Measurements from ENCODE around the gene CDKAL1. TPM values are rescaled to one million over a fixed set of nuclear protein-coding genes. Genes with fewer than 3 reads are reported as not detected.

The CDKAL1 gene
- total RNA-seq, 2 donors from 2014 or later, result 23.5 to 26.4 TPM

DNA sequence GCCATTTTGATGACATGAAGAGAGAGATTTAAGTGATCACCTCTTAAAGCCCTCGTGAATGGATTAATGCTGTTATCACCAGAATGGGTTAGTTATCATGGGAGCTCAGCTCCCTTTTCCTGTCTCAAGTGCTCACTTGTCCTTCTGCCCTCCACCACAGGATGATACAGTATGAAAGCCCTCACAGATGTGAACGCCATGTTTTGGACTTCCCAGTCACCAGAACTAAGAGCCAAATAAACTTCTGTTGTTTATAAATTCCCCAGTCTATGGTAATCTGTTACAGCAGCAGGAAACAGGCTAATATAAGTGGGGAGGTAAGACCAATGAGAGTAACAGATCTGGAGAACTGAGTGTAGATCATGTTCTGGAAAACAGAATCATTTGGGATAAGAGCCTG lies 493.2 kb downstream of the CDKAL1 start:
- Histone ChIP-seq H3K27ac (ENCODE audit: low read depth, low read length) (no peak overlapping the region), H3K4me3 (ENCODE audit: low read length) (peak overlapping the region; percentile 56), H3K4me1 (ENCODE audit: control insufficient read depth, insufficient read depth, low read length) (peaks cover 4% of the 10 kb centered on the region), H3K9ac (ENCODE audit: extremely low read depth, low read length, poor library complexity, severe bottlenecking) (no peak overlapping the region), H3K9me3 (ENCODE audit: control insufficient read depth, low read length) (peaks cover 12% of the 10 kb centered on the region), H3K36me3 (ENCODE audit: control insufficient read depth, insufficient read depth, low read length) (peaks cover 10% of the 10 kb centered on the region), H3K27me3 (ENCODE audit: control insufficient read depth, insufficient read depth, low read length, poor library complexity, severe bottlenecking) (no peaks in the 10 kb centered on the region)
- 96 to 100% methylated on average over 1 to 2 of the region's 2 CpGs for WGBS, 2 experiments (ENCODE audit: insufficient coverage in 1 of 2, insufficient read length in 1 of 2)
- Mint-ChIP-seq H3K36me3 (ENCODE audit: low read depth) (peaks cover 25% of the 10 kb centered on the region), H3K4me1 (peaks cover 9% of the 10 kb centered on the region), H3K9me3 (peaks cover 12% of the 10 kb centered on the region), H3K4me3 (no peak overlapping the region), H3K27ac (no peak overlapping the region), H3K27me3 (ENCODE audit: insufficient read depth) (no peaks in the 10 kb centered on the region)
- no peak for DNase-seq
- TF ChIP-seq, protein P1, sequence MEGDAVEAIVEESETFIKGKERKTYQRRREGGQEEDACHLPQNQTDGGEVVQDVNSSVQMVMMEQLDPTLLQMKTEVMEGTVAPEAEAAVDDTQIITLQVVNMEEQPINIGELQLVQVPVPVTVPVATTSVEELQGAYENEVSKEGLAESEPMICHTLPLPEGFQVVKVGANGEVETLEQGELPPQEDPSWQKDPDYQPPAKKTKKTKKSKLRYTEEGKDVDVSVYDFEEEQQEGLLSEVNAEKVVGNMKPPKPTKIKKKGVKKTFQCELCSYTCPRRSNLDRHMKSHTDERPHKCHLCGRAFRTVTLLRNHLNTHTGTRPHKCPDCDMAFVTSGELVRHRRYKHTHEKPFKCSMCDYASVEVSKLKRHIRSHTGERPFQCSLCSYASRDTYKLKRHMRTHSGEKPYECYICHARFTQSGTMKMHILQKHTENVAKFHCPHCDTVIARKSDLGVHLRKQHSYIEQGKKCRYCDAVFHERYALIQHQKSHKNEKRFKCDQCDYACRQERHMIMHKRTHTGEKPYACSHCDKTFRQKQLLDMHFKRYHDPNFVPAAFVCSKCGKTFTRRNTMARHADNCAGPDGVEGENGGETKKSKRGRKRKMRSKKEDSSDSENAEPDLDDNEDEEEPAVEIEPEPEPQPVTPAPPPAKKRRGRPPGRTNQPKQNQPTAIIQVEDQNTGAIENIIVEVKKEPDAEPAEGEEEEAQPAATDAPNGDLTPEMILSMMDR (conservative IDR thresholded peaks at IDR 0.05), result no peak

DNA sequence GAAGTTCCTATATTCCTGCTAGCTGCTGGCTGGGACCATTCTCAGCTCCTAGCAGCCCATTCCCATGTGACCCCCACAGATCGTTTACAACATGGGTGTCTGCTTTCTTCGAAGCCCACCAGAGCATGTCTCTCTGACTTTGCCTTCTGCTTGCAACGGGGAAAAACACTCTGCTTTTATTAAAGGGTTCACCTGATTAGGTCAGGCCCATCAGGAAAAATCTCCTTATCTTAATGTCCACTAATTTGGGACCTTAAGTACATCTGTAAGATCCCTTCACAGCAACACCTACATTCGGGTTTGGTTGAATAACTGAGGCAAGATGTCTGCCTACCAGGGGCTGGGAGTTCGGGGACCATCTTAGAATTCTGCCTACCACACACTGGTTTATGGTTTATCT lies 496.9 kb downstream of the CDKAL1 start:
- 90 to 96% methylated on average over 5 of the region's 5 CpGs for WGBS, 2 experiments (ENCODE audit: insufficient coverage in 1 of 2, insufficient read length in 1 of 2)
- Mint-ChIP-seq H3K4me3 (no peak overlapping the region), H3K9me3 (peaks cover 12% of the 10 kb centered on the region)

DNA sequence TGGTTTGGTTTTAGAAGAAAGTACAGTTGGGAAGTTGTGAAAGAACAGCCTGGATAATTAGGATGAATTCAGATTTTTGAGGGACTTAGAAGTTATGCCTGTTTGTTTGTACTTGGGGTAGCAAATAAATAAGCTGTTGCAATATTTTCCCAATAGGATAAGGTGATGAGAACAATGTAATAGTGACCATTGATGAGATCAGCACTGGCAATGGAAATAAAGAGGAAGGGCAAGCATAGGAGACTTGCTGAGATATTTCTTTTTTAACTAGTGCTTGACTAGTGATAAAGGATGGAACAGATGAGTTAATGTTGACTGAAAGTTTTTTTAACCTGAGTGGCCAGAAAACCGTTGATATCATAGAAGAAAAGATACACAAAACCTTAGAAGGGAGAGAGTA lies 498.8 kb downstream of the CDKAL1 start:
- Histone ChIP-seq H3K9me3 (ENCODE audit: control insufficient read depth, low read length) (peaks cover under 1% of the 10 kb centered on the region), H3K36me3 (ENCODE audit: control insufficient read depth, insufficient read depth, low read length) (peaks cover 1% of the 10 kb centered on the region), H3K27me3 (ENCODE audit: control insufficient read depth, insufficient read depth, low read length, poor library complexity, severe bottlenecking) (no peaks in the 10 kb centered on the region), H3K4me3 (ENCODE audit: low read length) (no peak overlapping the region), H3K27ac (ENCODE audit: low read depth, low read length) (no peak overlapping the region), H3K4me1 (ENCODE audit: control insufficient read depth, insufficient read depth, low read length) (no peaks in the 10 kb centered on the region), H3K9ac (ENCODE audit: extremely low read depth, low read length, poor library complexity, severe bottlenecking) (no peak overlapping the region)
- Mint-ChIP-seq H3K27me3 (ENCODE audit: insufficient read depth) (no peaks in the 10 kb centered on the region), H3K4me1 (peaks cover 7% of the 10 kb centered on the region), H3K9me3 (peaks cover 2% of the 10 kb centered on the region), H3K27ac (no peak overlapping the region), H3K36me3 (ENCODE audit: low read depth) (peaks cover 11% of the 10 kb centered on the region), H3K4me3 (no peak overlapping the region)
- WGBS, 2 experiments (ENCODE audit: insufficient coverage in 1 of 2, insufficient read length in 1 of 2), result 89 to 100% methylated on average over 1 of the region's 1 CpG
- TF ChIP-seq, protein P1 (conservative IDR thresholded peaks at IDR 0.05), result no peak
- DNase-seq, result no peak

More for the DNA sequence above, 496.9 kb downstream of the CDKAL1 start:
- Histone ChIP-seq H3K4me1 (ENCODE audit: control insufficient read depth, insufficient read depth, low read length) (no peaks in the 10 kb centered on the region), H3K27me3 (ENCODE audit: control insufficient read depth, insufficient read depth, low read length, poor library complexity, severe bottlenecking) (no peaks in the 10 kb centered on the region), H3K36me3 (ENCODE audit: control insufficient read depth, insufficient read depth, low read length) (peaks cover 10% of the 10 kb centered on the region), H3K27ac (ENCODE audit: low read depth, low read length) (no peak overlapping the region), H3K9me3 (ENCODE audit: control insufficient read depth, low read length) (peaks cover 12% of the 10 kb centered on the region), H3K4me3 (ENCODE audit: low read length) (no peak overlapping the region), H3K9ac (ENCODE audit: extremely low read depth, low read length, poor library complexity, severe bottlenecking) (no peak overlapping the region)
- Mint-ChIP-seq H3K36me3 (ENCODE audit: low read depth) (peaks cover 25% of the 10 kb centered on the region), H3K4me1 (peaks cover 2% of the 10 kb centered on the region), H3K27ac (no peak overlapping the region), H3K27me3 (ENCODE audit: insufficient read depth) (no peaks in the 10 kb centered on the region)
- DNase-seq, result no peak
- TF ChIP-seq, protein P1 (conservative IDR thresholded peaks at IDR 0.05), result no peak

All from endodermal cell (in vitro differentiated cells).